Loucy (cell line): ENCODE measurements around the gene KIF20B.

Experiments used
- CTCF ChIP-seq: fragments of 200-600 bp; sonication (generic); conservative IDR thresholded peaks from 2 replicates; pipeline ENCODE4 v1.5.1; 2014; ENCODE audit warnings: mild to moderate bottlenecking, antibody characterized with exemption, low read length
- EZH2phosphoT487 ChIP-seq: fragments of 200-600 bp; IDR thresholded peaks from 2 replicates; pipeline ENCODE4 v1.6.1; 2018; ENCODE audit warnings: antibody characterized with exemption, mild to moderate bottlenecking, moderate library complexity, borderline replicate concordance

- TF ChIP-seq CTCF: no peak
- no peak for TF ChIP-seq EZH2phosphoT487
These were observed 90.8 kb downstream of the KIF20B start for GRCh38 chr10:89792187-89792586.
